SH-SY5Y (cell line): Measurements from ENCODE around the gene NR5A2.

ENCODE experiments used
- GATA2 ChIP-seq: IDR thresholded peaks from 2 replicates; pipeline ENCODE4 v1.6.1; 2011; ENCODE audit warnings: mild to moderate bottlenecking, low read depth, low read length
- GATA3 ChIP-seq: IDR thresholded peaks from 2 replicates; pipeline ENCODE4 v1.6.1; 2011; ENCODE audit warnings: low read depth, mild to moderate bottlenecking, low read length, moderate library complexity

DNA sequence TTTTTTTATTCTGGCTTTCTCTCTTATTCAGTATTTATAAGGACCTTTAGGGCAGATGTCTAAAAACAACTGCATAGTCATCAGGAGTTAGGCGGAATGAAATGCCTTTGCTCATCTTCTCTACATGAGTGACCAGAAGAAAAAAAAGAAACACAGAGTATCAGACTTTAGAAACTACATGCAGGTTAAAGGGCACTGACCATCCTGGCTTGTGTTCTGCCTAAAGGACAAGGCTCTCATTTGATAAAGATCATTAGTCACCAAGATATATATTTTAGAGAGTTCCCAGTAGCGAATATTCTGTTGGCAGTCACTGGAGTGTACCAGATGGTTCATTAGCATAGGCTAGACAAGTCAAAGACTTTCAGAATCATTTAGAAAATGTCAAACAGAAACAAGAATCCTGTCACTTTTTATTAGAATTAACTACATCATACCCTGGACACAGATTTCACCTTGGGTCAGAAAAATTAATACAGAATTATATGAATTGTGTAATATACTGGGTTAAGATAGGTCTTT is 145.6 kb downstream of the NR5A2 start:
- TF ChIP-seq GATA2 (no peak), GATA3 (no peak)
